T-helper 2 cell (primary cell): ENCODE data around the gene ZNF433.
A peak's percentile ranks its signal among the peaks of the same experiment; 100 is the strongest.
"Not testable (repeated sequence)": the region's sequence is repeated elsewhere in the genome, so short reads cannot be mapped to it uniquely, and the experiment has no call there.

ENCODE experiments used
- DNase-seq, 5 experiments: peaks; one replicate each; pipeline versions ENCODE4 v3.0.0 to v3.0.0-alpha.2; 2012 to 2022
- total RNA-seq, 2 donors: gene quantifications; one replicate each; lab custom pipeline; 2026; lab: John Stamatoyannopoulos, UW

The ZNF433 gene
- 0 to 0.40 reads per million in 2 donors for total RNA-seq

DNA sequence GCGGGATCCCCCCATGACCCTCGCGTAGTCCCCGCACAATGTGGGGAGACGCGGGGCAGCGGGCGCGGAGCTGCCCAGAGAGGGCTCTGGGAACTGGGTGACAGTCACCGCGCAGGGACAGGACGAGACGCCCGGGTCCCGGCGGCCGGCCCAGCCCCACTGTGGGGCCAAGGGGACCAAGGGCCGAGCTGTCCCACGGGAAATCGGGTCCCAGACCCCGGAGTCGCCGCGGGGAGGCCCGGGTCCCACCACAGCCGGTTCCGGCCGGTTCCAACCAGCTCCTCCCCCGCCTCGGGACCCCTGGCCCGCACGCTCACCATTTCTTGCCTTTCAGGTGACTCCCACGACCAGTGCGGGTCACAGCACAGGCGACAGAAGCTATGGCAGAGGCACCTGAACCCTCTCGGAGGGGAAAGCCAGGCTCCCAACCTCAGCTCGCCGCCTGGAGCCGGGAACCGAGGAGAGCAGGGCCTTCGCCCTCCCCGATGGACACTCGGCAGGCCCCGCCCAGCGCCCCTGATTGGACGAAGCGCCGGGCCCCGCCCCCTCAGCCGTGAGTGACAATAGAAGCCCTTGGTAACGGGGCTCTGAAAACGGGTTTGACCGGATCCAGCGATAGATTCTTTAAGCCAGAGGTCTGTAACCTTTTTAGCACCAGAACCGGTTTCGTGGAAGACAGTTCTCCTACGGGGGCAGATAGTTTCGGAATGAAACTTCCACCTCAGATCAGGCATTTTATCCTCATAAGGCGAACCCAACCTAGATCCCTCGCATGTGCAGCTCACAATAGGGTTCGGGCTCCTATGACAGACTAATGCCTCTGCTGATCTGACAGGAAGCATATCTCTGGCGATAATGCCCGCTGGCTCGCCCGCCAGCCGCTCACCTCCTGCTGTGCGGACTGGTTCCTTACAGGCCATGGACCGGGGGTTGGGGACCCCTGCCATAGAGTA, at the start of gene ZNF433:
Gene ZNF433, minus strand, starts transcription at position 460 of the 953 bp plus-strand sequence. Its CDS starts 140 bp downstream, at position 320.
- peak in 4 of 5 experiments; percentile 31 to 49 (median 42) for DNase-seq

DNA sequence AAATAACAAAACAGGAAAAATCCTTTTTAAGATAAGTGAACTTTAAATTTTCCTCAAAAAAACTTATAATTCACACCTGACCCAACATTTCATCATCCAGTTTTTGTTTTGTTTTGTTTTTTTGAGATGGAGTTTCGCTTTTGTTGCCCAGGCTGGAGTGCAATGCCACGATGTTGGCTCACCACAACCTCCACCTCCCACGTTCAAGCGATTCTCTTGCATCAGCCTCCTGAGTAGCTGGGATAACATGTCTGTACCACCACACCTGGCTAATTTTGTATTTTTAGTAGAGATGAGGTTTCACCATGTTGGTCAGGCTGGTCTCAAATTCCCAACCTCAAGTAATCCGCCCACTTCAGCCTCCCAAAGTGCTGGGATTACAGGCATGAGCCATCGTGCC, 47.9 kb upstream of the ZNF433 start:
- not testable (repeated sequence) for DNase-seq

DNA sequence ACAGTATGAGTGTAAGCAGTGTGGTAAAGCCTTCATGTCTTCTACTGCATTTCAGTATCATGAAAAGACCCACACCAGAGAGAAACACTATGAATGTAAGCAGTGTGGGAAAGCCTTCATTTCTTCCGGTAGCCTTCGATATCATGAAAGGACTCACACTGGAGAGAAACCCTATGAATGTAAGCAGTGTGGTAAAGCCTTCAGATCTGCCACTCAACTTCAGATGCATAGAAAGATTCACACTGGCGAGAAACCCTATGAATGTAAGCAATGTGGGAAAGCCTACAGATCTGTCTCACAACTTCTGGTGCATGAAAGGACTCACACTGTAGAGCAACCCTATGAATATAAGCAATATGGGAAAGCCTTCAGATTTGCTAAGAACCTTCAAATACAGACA, 41.9 kb upstream of the ZNF433 start:
- no peak for DNase-seq

DNA sequence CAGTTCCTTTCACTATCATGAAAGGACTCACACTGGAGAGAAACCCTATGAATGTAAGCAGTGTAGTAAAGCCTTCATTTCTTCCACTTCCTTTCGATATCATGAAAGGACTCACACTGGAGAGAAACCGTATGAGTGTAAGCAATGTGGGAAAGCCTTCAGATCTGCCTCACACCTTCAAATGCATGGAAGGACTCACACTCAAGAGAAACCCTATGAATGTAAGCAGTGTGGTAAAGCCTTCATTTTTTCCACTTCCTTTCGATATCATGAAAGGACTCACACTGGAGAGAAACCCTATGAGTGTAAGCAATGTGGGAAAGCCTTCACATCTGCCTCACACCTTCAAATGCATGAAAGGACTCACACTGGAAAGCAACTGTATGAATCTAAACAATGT, 40.9 kb upstream of the ZNF433 start:
- DNase-seq = not testable (repeated sequence)

DNA sequence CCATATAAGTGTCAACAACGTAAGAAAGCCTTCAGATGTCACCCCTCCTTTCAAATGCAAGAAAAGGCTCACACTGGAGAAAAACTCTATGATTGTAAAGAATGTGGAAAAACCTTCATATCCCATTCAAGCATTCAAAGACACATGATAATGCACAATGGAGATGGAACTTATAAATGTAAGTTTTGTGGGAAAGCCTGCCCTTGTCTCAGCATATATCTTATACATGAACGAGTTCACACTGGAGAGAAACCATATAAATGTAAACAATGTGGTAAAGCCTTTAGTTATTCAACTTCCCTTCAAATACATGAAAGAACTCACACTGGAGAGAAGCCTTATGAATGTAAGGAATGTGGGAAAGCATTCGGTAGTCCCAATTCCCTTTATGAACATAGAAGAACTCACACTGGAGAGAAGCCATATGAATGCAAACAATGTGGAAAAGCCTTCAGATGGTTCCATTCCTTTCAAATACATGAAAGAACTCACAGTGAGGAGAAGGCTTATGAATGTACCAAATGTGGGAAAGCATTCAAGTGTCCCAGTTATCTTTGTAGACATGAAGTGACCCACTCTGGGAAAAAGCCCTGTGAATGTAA, 40.2 kb upstream of the ZNF433 start:
- DNase-seq = no peak

DNA sequence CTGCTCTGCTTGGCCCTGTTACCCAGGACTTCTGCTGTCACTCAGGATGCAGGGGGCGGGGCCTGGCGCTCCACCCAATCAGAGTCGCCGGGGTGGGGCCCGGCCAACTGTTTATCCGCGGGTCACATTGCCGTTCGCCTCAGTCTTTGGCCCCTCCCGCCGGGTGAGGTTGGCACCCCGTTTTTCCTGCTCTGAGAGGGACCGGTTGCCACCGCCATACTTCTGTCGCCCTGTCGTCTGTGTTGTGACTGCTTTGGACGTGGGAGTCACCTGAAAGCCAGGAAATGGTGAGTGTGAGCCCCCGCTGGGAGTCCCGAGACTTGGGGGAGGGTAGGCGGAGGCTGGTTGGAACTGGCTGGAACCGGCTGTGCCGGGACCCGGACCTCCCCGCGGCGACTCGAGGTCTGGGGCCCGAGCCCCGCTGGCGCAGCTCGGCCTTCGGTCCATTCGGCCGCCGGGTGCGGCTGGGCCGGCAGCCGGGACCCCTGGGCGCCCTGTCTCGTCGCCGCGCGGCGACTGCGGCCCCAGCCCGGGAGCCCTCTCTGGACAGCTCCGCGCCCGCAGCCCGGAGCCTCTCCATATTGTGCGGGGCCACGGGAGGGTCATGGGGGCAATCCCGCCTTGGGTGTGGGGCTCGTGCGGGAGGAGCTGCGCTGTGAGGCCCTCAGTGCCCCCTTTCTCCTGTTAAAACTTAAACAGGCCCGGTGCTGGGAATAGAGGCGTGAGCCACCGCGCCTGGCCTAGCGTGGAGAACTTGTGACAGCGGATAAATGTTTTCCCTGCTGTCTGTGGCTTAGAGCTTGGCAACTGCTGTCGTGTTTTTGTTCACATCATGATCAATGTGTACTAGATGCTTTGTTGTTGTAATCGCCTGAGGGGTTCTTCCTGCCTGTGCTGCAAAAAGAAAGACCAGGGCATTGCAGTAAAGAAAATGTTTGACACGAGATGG, 29.4 kb upstream of the ZNF433 start, which contains the start of gene ZNF844:
Gene ZNF844, plus strand, starts transcription at position 142 of the 949 bp plus-strand sequence. Its CDS starts 143 bp downstream, at position 285.
- DNase-seq = peak; percentile 13 to 69 (median 49)

DNA sequence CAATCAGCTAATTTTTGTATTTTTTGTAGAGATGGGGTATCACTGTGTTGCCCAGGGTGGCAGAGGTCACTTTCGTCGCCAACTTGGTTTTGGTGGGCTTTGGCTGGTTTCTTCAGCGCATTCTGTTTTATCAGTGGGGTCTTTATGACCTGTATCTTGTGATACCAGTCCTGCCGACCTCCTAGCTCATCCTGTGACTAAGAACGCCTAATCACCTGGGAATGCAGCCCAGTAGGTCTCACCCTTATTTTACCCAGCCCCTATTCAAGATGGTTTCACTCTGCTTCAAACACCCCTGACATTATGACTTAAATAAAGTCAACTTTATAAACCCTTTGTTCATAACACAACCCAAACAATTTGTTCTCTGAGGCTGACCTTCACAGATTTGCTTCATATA, 20.3 kb upstream of the ZNF433 start:
- no peak for DNase-seq

DNA sequence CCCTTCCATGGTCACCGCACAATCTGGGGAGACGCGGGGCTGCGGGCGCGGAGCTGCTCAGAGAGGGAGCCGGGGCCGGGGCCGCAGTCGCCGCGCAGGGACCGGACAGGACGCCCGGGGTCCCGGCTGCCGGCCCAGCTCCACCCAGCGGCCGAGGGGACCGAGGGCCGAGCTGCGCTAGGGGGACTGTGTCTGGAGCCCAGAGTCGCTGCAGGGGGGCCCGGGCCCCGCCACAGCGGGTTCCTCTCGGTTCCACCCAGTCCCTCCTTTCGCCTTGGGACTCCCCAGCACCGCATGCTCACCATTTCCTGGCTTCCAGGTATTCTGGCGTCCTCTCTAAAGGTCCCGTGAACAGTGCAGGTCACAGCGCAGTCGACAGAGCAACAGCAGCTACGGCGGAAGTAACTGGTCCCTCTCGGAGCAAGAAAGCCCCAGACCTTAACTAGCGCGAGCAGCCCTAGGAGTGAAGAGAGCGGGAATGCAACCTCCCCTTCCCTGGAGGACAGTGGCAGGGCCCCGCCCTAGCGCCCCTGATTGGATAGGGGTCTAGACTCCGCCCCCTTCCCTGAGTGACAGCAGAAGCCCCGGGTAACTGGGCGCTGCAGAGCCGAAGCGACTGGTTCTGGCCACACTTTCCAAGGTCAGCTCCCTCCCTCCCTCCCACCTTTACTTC, 17.2 kb upstream of the ZNF433 start, which contains the start of gene ZNF878:
Gene ZNF878, minus strand, starts transcription at position 465 of the 673 bp plus-strand sequence. Its CDS starts 160 bp downstream, at position 305.
- peak in 3 of 5 experiments; percentile 24 to 55 (median 30) for DNase-seq

DNA sequence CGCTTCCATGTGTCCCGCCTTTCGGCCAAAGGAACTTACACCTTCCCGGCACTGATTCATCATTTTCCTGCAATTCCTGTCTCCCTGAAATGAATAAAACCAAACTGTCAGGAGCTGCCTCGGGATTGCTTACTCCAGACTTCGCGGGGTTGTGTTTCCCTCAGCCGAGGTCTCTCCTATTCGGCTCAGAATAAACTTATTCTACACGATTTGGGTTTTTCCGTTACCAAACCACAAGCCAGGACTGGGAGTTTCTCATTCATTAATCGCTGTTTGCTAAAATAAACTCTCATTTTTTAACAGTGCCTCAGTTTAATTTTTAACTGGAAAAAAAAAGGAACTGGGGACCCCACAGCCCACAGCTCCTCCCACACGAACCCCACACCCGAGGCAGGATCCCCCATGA, 16.6 kb upstream of the ZNF433 start:
- no peak for DNase-seq

DNA sequence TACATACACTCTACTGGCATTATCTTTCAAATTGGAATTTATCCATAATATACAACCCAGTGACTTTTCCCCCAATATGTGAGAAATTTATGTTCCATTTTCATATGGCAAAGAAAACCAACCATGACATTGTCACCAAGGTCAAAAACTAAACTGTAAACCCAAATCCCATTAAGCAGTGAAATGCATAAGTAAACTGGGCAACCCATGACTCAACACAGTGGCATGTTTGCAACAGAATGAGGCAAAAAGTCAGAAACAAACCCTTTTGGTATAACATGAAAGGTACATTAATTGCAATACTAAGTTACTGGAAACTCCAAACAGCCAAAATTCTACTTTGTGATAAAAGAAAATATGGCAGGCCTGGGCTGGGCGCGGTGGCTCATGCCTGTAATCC, 12.4 kb upstream of the ZNF433 start:
- no peak for DNase-seq

DNA sequence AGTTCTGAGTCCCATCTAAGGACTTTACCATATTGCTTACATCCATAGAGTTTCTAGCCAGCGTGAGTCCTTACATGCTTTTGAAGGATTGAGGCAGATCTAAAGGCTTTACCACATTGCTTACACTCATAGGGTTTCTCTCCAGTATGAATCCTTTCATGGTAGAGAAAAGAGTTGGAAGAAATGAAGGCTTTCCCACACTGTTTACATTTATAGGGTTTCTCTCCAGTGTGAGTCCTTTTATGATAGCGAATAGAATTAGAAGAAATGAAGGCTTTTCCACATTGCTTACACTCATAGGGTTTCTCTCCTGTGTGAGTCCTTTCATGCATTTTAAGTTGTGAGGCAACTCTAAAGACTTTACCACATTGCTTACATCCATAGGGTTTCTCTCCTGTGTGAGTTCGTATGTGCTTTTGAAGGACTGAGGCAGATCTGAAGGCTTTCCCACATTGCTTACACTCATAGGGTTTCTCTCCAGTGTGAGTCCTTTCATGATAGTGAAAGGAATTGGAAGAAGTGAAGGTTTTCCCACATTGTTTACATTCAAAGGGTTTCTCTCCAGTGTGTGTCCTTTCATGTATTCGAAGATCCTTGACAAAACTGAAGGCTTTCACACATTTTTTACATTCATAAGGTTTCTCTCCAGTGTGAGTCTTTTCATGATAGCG, 8.4 kb upstream of the ZNF433 start:
- no peak for DNase-seq

DNA sequence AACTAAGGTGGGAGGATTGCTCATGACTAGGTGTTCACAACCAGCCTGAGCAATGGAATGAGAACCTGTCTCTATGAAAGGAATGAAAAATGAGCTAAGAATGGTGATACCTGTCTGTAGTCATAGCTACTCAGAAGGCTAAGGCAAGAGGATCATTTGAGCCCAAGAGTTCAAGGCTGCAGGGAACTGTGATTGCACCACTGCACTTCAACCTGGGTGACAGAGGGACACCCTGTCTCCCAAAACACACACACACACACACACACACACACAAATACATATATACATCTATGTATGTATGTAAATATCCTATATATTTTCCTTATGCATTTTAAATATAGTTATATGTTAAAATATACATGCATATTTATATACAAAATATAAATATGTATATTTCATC, 7.4 kb upstream of the ZNF433 start:
- no peak for DNase-seq

DNA sequence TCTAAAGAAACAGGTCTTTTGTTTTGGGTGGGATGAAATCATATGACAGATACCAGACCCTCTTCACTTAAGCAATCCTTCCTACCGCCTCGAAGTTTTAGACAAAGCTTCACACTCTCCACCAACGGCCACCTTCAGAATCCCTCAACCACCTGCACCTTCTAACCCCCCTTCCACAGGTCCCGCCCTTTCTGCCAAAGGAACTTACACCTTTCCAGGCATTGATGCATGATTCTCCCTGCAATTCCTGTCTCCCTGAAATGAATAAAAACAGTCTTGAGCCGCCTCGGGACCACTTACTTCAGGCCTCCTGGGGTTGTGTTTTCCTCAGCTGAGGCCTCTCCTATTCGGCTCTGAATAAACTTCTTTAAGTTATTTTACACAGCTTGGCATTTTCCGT, 859 bp downstream of the ZNF433 start:
- DNase-seq = no peak

DNA sequence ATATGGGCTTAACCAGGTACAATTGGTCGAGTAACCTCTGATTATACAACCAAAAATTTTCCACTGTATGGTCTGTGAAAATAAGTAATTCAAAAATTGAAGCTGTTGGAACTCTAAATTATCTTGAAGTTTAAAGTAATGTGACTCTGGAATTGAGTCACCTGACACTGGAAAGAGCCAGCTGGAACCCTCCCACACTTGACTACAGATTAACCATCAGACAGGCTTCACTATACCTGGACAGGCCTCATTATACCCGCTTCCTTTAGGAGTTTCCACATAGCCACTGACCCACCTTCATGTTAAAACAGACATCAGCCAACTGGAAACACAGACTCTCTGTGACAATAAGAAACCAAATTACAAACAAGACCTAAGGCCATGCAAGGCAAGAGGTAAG, 1.3 kb downstream of the ZNF433 start:
- no peak for DNase-seq

DNA sequence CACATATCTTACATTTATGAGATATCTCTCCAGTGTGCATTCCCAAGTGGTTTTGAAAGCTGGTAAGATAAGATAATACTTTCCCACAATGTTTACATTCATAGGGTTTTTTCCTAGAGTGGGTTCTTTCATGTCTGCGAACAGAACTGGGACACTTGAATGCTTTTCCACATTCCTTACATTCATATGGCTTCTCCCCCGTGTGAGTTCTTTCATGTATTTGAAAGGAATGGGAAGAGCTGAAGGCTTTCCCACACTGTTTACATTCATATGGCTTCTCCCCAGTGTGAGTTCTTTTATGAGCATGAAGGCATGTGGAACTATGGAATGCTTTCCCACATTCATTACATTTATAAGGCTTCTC, 19.7 kb downstream of the ZNF433 start:
- DNase-seq = no peak

DNA sequence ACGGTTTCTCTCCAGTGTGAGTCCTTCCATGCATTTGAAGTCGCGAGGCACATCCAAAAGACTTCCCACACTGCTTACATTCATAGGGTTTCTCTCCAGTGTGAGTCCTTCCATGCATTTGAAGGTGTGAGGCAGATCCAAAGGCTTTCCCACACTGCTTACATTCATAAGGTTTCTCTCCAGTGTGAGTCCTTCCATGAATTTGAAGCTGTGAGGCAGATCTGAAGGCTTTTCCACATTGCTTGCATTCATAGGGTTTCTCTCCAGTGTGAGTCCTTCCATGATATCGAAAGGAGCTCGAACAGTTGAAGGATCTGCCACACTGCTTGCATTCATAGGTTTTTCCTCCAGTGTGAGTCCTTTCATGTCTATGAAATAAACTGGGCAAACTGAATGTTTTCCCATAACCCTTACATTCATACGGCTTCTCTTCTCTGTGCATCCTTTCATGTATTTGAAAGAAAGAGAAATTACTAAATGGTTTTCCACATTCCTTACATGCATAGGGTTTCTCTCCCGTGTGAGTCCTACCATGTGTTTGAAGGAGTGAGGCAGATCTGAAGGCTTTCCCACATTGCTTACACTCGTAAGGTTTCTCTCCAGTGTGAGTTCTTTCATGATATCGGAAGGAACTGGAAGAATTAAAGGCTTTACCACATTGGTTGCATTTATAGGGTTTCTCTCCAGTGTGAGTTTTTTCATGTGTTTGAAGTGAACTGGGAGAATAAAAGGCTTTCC, 20.3 kb downstream of the ZNF433 start:
- no peak for DNase-seq

DNA sequence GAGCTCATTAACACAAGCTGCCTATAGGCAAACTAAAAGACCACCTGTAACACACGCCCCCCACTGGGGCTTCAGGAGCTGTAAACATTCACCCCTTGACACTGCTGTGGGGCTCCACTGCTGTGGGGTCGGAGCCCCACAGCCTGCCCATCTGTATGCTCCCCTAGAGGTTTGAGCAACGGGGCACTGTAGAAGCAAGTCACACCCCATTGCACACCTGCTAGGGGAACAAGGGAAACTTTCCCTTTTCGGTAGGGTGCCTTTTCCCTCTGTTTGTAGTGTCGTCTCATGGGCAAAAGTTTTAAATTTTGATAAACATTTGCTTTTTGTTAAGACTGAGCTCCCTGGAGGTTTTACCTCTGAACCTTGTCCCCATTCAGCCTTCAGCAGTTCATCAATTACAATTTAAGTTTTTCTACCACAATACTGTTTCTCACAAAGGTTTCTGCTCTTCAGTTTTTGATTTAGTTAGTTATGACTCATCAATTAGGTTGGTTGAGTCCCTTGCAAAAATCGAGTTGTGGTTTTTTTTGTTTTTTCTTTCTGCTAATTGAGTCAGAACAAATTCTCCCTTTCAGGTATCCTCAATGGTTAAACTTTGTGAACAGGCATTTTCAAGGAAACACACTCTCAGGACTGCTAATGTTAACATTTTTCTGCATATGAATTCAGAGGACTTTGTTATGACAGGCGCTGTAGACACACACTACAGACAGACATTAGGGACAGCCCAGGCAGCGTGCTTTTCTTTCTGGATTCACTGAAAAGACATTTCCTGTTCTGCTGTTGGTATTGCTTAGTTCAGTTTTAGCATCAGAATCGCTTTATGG, 35.1 kb downstream of the ZNF433 start:
- peak in 1 of 5 experiments; percentile 80 for DNase-seq

DNA sequence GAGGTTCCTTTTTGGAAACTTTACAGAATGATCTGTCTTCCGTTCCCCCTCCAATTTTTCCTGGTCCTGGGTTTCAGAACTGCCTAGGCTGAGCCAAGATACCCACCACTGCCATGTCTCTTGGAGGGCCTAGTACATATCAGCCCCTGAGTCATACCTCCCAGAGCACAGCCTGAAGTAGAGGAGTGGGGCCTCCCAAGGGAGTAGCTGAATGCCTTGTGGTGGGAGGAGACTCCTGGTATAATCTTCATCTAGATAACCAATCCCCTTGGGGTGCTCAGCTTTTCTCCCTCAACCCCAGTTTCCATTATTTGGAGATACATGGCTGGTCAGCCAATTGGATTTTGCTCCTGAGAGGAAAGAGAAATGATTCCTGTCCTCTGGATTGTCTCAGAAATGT, 40.3 kb downstream of the ZNF433 start:
- no peak for DNase-seq

DNA sequence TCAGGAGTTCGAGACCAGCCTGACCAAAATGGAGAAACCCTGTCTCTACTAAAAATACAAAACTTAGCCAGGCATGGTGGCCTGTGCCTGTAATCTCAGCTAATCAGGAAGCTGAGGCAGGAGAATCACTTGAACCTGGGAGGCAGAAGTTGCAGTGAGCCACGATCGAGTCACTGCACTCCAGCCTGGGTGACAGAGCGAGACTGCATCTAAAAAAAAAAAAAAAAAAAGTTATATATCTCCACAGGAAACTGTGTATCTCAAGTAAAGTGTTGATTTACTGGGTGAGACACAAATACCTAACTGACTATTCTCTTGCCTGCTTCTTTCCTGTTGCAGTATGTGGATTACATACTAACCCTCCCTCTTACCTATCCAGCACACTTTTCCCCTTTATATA, 43.6 kb downstream of the ZNF433 start:
- DNase-seq = not testable (repeated sequence)

DNA sequence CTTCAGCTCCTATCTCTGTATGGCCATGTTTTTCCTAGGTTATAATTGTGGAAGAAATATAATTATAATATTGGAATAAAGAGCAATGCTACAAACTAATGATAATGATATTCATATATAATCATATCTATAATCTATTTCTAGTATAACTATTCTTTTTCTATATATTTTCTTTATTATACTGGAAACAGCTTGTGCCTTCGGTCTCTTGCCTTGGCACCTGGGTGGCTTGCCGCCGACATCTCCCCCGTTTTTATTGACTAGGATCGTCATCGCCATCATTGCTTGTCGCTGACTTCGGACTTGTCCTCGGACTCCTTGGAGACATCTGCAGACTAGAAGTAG, 46.4 kb downstream of the ZNF433 start:
- DNase-seq = no peak
